AML-193 (cell line): ENCODE data around the gene RBM17.
"Not testable (repeated sequence)": the region's sequence is repeated elsewhere in the genome, so short reads cannot be mapped to it uniquely, and the experiment has no call there.

Experiments
- DNase-seq, 2 experiments: peaks; one replicate each; lab custom pipeline; 2025; lab: John Stamatoyannopoulos, UW

RBM17 gene

GRCh38 chr10:6112893-6113292, 24.1 kb downstream of the RBM17 start:
- DNase-seq, result no peak

DNA sequence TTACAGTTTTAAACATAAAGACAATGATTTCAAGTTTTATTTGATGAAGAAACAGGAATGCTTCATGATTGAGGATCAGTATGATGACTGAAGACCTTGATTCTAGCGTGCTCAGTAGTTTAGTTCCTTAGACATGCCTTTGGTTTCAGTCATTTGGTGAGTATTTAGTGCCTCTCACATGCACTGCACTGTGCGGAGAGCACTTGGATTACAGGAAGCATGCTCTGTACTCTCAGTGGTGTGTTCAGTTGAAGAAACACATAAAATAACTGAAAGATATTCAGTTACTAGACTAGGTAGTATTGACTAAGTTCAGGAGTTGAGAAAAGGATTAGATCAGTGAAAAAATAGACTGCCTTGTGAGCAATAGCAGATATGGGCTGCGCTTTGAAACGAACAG, 25.5 kb downstream of the RBM17 start:
- DNase-seq, result no peak

DNA sequence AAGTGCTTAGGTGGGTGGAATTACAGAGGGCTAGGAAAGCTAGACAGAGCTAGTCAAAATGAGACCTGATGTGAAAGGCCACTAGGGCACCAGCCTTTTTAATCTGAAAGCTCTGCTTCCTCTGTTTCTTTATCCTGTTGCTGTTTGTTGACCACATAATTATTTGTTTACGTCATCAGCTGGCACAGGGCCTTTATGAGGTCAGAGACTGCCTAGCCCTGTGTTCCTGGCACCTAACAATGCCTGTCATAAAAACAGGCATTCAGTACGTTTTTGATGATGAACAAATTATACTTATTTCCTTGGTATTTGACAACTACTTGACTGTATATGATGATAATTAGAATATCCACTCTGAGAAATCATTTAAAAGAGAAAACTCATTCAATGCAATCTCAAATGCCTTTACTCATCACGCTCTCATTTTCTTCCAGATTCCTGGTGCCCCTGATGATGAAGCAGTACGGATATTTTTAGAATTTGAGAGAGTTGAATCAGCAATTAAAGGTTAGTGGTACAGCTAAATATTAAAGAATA, 26.0 kb downstream of the RBM17 start:
- DNase-seq, result no peak

DNA sequence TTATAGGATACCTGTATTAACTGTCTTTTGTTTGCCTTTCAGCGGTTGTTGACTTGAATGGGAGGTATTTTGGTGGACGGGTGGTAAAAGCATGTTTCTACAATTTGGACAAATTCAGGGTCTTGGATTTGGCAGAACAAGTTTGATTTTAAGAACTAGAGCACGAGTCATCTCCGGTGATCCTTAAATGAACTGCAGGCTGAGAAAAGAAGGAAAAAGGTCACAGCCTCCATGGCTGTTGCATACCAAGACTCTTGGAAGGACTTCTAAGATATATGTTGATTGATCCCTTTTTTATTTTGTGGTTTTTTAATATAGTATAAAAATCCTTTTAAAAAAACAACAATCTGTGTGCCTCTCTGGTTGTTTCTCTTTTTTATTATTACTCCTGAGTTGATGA, 26.6 kb downstream of the RBM17 start:
- DNase-seq, result no peak

DNA sequence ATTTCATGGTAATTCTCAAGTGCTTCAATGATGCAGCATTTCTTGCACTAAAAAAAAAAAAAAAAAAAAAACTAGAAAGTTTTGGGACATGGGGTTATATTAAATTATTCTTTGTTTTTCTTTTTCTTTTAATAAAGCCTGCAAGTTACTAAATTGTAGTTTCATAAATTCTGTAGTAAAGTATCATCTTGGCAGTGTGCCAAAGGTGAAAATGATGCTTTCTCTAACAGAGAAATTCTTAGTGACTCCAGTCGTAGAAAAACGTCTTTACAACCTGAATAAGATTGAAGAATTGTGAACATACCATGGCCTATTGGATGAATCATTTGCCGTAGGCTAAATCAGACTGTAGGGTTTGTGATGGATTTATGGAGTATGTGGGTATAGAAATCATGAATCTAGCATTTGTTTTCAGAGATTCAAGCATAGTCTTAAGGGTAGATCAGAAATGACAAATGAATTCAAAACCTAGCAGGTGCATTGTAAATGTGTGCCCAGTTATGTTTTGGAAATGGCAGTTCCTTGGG, 27.1 kb downstream of the RBM17 start:
- no peak for DNase-seq

- no peak for DNase-seq
Measured at GRCh38 chr10:6116806-6117205, 28.0 kb downstream of the RBM17 start.

DNA sequence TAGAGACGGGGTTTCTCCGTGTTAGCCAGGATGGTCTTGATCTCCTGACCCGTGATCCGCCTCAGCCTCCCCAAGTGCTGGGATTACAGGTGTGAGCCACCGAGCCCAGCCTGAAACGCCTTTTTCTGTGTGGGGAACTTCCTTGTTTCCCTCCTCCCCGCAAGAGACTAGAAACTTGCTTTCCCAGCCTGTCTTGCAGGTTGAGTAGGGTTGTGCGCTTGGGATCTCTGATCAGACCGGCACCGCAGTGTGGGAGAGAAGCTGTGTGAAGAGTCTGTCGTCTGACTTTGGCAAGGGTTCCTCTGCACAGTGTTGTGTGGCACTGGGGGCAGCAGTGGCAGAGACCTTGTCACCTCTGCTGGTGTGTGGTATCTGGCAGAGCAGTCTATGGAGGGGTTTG, 28.9 kb downstream of the RBM17 start:
- no peak for DNase-seq

GRCh38 chr10:6119423-6119822, 30.6 kb downstream of the RBM17 start:
- DNase-seq, result no peak

GRCh38 chr10:6119962-6120361, 31.1 kb downstream of the RBM17 start:
- DNase-seq, result no peak

GRCh38 chr10:6120691-6121090, 31.9 kb downstream of the RBM17 start:
- DNase-seq, result no peak

DNA sequence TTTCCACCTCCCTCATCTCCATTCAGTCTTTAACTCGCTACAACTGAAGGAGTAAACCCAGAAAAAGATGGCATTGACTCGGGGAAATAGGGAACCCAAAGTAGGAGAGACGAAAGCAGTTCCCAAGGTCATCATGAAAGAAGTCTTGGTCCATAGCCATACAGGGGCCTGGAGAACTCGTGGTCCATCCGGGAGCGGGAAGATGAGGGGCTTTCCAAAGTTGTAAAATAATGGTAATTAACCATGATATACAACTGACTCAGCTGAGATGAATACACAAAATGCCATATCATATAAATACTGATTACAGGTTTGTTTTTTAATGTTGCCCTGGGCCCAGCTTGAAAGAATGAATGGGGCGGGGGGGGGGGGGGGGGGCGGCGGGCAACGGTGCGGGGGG, 32.3 kb downstream of the RBM17 start:
- DNase-seq, result no peak

DNA sequence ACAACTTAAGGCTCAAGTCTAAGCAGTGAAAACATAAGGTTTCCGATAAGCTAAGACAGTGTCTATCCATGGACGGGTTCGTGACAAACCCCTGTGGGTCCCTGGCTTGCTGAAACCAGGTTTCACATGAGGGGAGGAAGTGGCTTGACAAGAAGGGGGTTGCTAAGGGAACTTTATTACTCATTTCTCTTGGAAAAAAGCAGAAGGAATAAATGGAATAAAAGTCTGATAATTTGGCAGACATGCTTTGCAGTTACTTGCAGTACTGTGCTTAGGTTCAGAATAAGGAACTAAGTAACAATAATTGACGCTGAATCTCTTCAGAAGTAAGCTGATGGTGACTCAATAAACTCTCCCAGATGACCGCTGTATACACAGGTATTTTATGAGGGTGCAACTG, 34.7 kb downstream of the RBM17 start:
- DNase-seq, result no peak

- DNase-seq, result no peak
Measured at GRCh38 chr10:6124666-6125065, 35.8 kb downstream of the RBM17 start.

- not testable (repeated sequence) for DNase-seq
Measured at GRCh38 chr10:6127461-6127860, 38.6 kb downstream of the RBM17 start.

DNA sequence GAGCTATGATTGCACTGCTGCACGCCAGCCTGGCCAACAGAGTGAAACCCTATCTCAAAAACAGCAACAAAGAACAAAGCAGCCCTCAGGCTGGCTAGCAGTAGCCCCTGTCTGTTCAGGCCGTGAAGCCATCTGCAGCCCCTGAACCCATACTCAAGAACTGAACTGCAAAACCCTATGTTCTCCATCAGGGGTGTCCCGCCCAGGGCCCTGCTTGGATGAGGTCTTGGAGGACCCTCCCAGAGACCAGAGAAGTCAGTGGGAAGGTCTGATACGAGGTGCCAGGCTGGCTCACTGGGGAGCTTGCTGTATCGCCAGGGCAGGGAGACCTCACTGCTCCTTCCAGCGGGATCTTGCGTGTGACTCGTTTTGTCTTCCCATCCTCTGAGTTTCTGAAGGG, 39.3 kb downstream of the RBM17 start:
- DNase-seq, result no peak

GRCh38 chr10:6128591-6129251, 39.9 kb downstream of the RBM17 start:
- DNase-seq, result no peak

DNA sequence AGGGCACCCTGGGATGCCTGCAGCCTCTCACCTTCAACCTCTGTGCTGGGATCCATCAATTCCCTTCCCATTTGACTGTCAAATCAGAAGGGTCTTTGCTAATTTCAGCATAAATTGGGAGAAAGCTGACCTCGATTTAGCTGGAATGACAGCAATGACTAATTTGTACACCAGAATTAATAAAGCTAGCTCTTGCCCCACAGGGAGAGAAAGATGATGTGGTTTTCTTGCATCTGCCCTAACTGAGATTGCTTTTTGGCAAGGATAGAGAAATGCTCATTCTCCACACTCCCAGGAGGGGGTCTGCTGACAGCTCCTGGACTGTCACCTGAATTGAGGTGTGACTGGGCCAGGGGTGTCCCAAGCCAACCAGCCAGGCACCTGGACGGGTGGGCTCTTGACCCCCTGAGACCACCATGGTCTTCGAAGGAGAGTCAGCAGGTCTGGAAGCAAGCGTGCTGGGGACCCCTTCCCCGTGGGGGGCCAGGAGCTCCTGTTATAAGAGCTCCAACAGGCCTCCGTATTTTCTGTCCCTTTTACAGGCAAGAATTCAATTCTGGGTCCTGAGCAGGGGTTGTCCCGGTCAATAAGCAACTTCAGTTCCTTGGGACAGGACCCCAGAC, 42.1 kb downstream of the RBM17 start:
- no peak for DNase-seq

- DNase-seq, result no peak
Measured at GRCh38 chr10:6133331-6134098, 44.7 kb downstream of the RBM17 start.

- no peak for DNase-seq
Measured at GRCh38 chr10:6134099-6134823, 45.4 kb downstream of the RBM17 start.

GRCh38 chr10:6135039-6135438, 46.2 kb downstream of the RBM17 start:
- no peak for DNase-seq

DNA sequence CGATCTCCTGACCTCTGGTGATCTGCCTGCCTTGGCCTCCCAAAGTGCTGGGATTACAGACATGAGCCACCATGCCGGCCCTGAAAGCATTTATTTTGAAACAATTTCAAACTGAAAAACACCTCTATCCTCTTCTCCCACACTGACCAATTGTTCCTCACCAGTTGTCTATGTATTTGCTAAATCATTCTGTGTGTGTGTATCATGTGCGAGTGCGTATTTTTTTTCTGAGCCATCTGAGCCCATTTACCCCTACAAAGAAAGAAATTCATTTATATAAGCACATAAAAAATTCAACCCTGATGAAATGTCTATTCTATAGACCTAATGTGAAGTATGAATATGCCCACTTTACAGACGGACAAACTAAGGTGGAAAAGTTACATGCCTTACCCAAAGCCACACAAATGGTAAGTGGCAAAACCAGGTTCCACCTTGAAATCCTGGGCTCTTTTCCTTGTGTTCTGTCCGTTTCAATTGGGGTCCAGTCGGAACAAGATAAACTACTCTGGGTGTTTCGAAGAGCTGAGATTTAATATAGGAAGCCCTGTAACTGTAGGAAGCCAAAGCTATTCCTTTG, 46.8 kb downstream of the RBM17 start:
- no peak for DNase-seq
